ENCODE measurements around the gene CACNB4. TPM values are rescaled to one million over a fixed set of nuclear protein-coding genes. Genes with fewer than 3 reads are reported as not detected.

The CACNB4 gene
- total RNA-seq, 1 experiment from 2014 or later, result 1.7 TPM

- Histone ChIP-seq H3K4me3 (ENCODE audit: low read depth in 2 of 2, low read length in 2 of 2) (no peak overlapping the region), H3K27ac (ENCODE audit: low read length) (no peak overlapping the region), H3K36me3 (ENCODE audit: control insufficient read depth, insufficient read depth, low read length) (peaks cover 2% of the 10 kb centered on the region; the same call in 1 of the 2 replicates), H3K9me3 (ENCODE audit: control insufficient read depth, insufficient read depth, low read depth, low read length) (no peaks in the 10 kb centered on the region), H3K4me1 (ENCODE audit: control insufficient read depth, insufficient read depth, low read length) (peaks cover 28% of the 10 kb centered on the region), H3K27me3 (ENCODE audit: control insufficient read depth, insufficient read depth, low read length) (no peaks in the 10 kb centered on the region)
- ATAC-seq, result no peak
- in situ Hi-C loops (cut with HindIII; ENCODE audit: low pct_unique_long_range_greater_than_20kb, low sequenced_read_pairs) (no loop called here), intact Hi-C loops (cut with micrococcal nuclease; ENCODE audit: unreplicated experiment) (no loop called here)
- ChIA-PET POLR2A (interaction anchor here (0.6 kb wide), 1 partner anchor 154 kb away, joined by 3 read pairs; no protein-coding TSS in a partner anchor), CTCF (interaction anchor here (0.7 kb wide), 1 partner anchor 862 kb away, joined by 3 read pairs; no protein-coding TSS in a partner anchor)
- no peak for DNase-seq (ENCODE audit: low read depth, low spot score)
- TF ChIP-seq POLR2AphosphoS5 (IDR thresholded peaks at IDR 0.05; ENCODE audit: low read depth, low read length) (no peak), CTCF (IDR thresholded peaks at IDR 0.05) (no peak), SIN3A (IDR thresholded peaks at IDR 0.05; ENCODE audit: borderline replicate concordance, insufficient read depth, low read depth, low read length) (no peak), TCF7L2 (IDR thresholded peaks at IDR 0.05; ENCODE audit: low read depth, low read length) (no peak)
- TF ChIP-seq, protein P1, sequence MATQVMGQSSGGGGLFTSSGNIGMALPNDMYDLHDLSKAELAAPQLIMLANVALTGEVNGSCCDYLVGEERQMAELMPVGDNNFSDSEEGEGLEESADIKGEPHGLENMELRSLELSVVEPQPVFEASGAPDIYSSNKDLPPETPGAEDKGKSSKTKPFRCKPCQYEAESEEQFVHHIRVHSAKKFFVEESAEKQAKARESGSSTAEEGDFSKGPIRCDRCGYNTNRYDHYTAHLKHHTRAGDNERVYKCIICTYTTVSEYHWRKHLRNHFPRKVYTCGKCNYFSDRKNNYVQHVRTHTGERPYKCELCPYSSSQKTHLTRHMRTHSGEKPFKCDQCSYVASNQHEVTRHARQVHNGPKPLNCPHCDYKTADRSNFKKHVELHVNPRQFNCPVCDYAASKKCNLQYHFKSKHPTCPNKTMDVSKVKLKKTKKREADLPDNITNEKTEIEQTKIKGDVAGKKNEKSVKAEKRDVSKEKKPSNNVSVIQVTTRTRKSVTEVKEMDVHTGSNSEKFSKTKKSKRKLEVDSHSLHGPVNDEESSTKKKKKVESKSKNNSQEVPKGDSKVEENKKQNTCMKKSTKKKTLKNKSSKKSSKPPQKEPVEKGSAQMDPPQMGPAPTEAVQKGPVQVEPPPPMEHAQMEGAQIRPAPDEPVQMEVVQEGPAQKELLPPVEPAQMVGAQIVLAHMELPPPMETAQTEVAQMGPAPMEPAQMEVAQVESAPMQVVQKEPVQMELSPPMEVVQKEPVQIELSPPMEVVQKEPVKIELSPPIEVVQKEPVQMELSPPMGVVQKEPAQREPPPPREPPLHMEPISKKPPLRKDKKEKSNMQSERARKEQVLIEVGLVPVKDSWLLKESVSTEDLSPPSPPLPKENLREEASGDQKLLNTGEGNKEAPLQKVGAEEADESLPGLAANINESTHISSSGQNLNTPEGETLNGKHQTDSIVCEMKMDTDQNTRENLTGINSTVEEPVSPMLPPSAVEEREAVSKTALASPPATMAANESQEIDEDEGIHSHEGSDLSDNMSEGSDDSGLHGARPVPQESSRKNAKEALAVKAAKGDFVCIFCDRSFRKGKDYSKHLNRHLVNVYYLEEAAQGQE (IDR thresholded peaks at IDR 0.05; ENCODE audit: insufficient read depth in 1 of 2, low read depth in 2 of 2, low read length in 1 of 2), result no peak
- BruUV-seq (replicated peaks), result no TSS peak
Observed at GRCh38 chr2:151824886-151825285, 274.0 kb downstream of the CACNB4 start.

DNA sequence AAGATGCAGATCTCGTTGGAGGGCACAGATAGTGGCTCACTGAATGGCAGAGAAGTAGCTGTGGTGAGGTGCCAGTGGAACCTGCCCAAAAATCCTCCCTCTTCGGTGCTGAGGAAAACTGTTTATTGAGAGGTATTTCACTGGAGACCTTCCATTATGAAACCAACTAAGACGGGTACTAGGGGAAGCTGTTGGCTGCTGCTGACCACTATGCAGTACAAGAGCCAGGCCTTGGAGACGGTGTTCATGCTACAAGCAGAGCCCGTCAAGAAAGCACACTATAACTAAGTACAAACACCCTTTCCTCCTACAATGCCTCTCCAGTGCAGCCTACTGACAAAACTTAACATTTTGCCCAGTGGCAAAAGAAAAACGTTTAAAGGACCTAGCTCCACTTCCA is 275.2 kb downstream of the CACNB4 start:
- no TSS peak for BruUV-seq (replicated peaks)
- TF ChIP-seq, protein P1 (IDR thresholded peaks at IDR 0.05; ENCODE audit: insufficient read depth in 1 of 2, low read depth in 2 of 2, low read length in 1 of 2), result no peak
- TF ChIP-seq SIN3A (IDR thresholded peaks at IDR 0.05; ENCODE audit: borderline replicate concordance, insufficient read depth, low read depth, low read length), result no peak
- no peak for TF ChIP-seq TCF7L2 (IDR thresholded peaks at IDR 0.05; ENCODE audit: low read depth, low read length)
- no peak for TF ChIP-seq POLR2AphosphoS5 (IDR thresholded peaks at IDR 0.05; ENCODE audit: low read depth, low read length)
- TF ChIP-seq CTCF (IDR thresholded peaks at IDR 0.05), result no peak
- ATAC-seq, result no peak
- Histone ChIP-seq H3K4me1 (ENCODE audit: control insufficient read depth, insufficient read depth, low read length) (peaks cover 23% of the 10 kb centered on the region), H3K4me3 (ENCODE audit: low read depth in 2 of 2, low read length in 2 of 2) (no peak overlapping the region), H3K27ac (ENCODE audit: low read length) (no peak overlapping the region), H3K9me3 (ENCODE audit: control insufficient read depth, insufficient read depth, low read depth, low read length) (no peaks in the 10 kb centered on the region), H3K36me3 (ENCODE audit: control insufficient read depth, insufficient read depth, low read length) (peaks cover 2% of the 10 kb centered on the region; the same call in 1 of the 2 replicates), H3K27me3 (ENCODE audit: control insufficient read depth, insufficient read depth, low read length) (no peaks in the 10 kb centered on the region)
- intact Hi-C loops (cut with micrococcal nuclease; ENCODE audit: unreplicated experiment), result no loop called here
- no peak for DNase-seq (ENCODE audit: low read depth, low spot score)
- ChIA-PET POLR2A (no interaction called here), CTCF (no interaction called here)
- in situ Hi-C loops (cut with HindIII; ENCODE audit: low pct_unique_long_range_greater_than_20kb, low sequenced_read_pairs), result no loop called here

Data from Panc1 (cell line).